Omental fat pad (tissue), 4 donors: ENCODE measurements around the gene DNAJC16. TPM values are rescaled to one million over a fixed set of nuclear protein-coding genes. Genes with fewer than 3 reads are reported as not detected.
"Not testable (repeated sequence)": the region's sequence is repeated elsewhere in the genome, so short reads cannot be mapped to it uniquely, and the experiment has no call there.

Experiments used
- ATAC-seq: fragments of 150-250 bp; one replicate; pipeline ENCODE4 v1.9.1; 2016; ENCODE audit warnings: mild to moderate bottlenecking, moderate library complexity; ENCODE audit not compliant: low FRiP score
- DNase-seq: peaks from one replicate; pipeline ENCODE4 v3.0.0-alpha.2; 2019; ENCODE audit warnings: low spot score
- CTCF ChIP-seq, 3 donors: fragments of 450-650 bp; IDR thresholded peaks; one replicate each; pipeline ENCODE4 v1.5.1; 2016 to 2017; ENCODE audit warnings: antibody characterized with exemption in 3 of 3, mild to moderate bottlenecking in 3 of 3, moderate library complexity in 2 of 3
- total RNA-seq, 4 donors: library from RNA; depleted of rRNA; stranded (reverse); fragments of >200 nt; gene quantifications; one replicate each; pipeline ENCODE4 v1.1.0, GENCODE V29; 2016

DNAJC16 gene
- total RNA-seq, 4 donors from 2014 or later = 13.2 to 19.7 (median 15.1) TPM

- TF ChIP-seq CTCF (IDR thresholded peaks at IDR 0.05) = no peak
- DNase-seq (no peak), ATAC-seq (no peak)
Measured at GRCh38 chr1:15485636-15486035, 41.0 kb upstream of the DNAJC16 start.

GRCh38 chr1:15486844-15487610 lies 39.6 kb upstream of the DNAJC16 start:
- not testable (repeated sequence) for DNase-seq, ATAC-seq

- no peak for ATAC-seq
- no peak for TF ChIP-seq CTCF (IDR thresholded peaks at IDR 0.05)
- DNase-seq = no peak
Measured at GRCh38 chr1:15488371-15488770, 38.3 kb upstream of the DNAJC16 start.

- DNase-seq (no peak), ATAC-seq (no peak)
- TF ChIP-seq CTCF (IDR thresholded peaks at IDR 0.05) = no peak
Measured at GRCh38 chr1:15489052-15489736, 37.5 kb upstream of the DNAJC16 start.

- not testable (repeated sequence) for ATAC-seq, DNase-seq
Measured at GRCh38 chr1:15491010-15491409, 35.6 kb upstream of the DNAJC16 start.

GRCh38 chr1:15492596-15492995 lies 34.1 kb upstream of the DNAJC16 start:
- DNase-seq (no peak), ATAC-seq (no peak)
- TF ChIP-seq CTCF (IDR thresholded peaks at IDR 0.05) = no peak

- ATAC-seq = no peak
- no peak for TF ChIP-seq CTCF (IDR thresholded peaks at IDR 0.05)
- DNase-seq = no peak
Measured at GRCh38 chr1:15493869-15494390, 32.7 kb upstream of the DNAJC16 start.
